Tibial nerve (tissue), 4 donors: ENCODE measurements around the gene MPHOSPH10. TPM values are rescaled to one million over a fixed set of nuclear protein-coding genes. Genes with fewer than 3 reads are reported as not detected.

Experiments
- DNase-seq, 2 donors: peaks; one replicate each; pipeline ENCODE4 v3.0.0-alpha.2; 2019; ENCODE audit warnings: low spot score in 2 of 2
- H3K27ac ChIP-seq, 4 donors: fragments of 200-600 bp; sonication (generic) in 3 of 4; one replicate each; pipeline ENCODE4 v1.5.1; 2017 to 2019; ENCODE audit warnings: mild to moderate bottlenecking in 1 of 4
- H3K27me3 ChIP-seq, 2 donors: fragments of 200-600 bp; sonication (generic) in 1 of 2; one replicate each; pipeline versions ENCODE4 v1.5.1 to v1.6.0; 2017 to 2019
- H3K36me3 ChIP-seq, 3 donors: fragments of 200-600 bp; sonication (generic); one replicate each; pipeline ENCODE4 v1.5.1; 2018 to 2019
- H3K4me1 ChIP-seq, 4 donors: fragments of 200-600 bp; sonication (generic) in 3 of 4; one replicate each; pipeline ENCODE4 v1.5.1; 2017 to 2019
- H3K4me3 ChIP-seq, 4 donors: fragments of 200-600 bp; sonication (generic) in 3 of 4; one replicate each; pipeline ENCODE4 v1.5.1; 2017 to 2019; ENCODE audit warnings: mild to moderate bottlenecking in 1 of 4, moderate library complexity in 1 of 4
- H3K9me3 ChIP-seq, 4 donors: fragments of 200-600 bp; sonication (generic) in 3 of 4; one replicate each; pipeline ENCODE4 v1.5.1; 2017 to 2019
- CTCF ChIP-seq, 5 experiments: fragments of 200-600 bp in 3 of 5; fragments of 450-650 bp in 2 of 5; sonication (generic) in 3 of 5; IDR thresholded peaks; one replicate each; pipeline ENCODE4 v1.5.1; 2016 to 2019; ENCODE audit warnings: antibody characterized with exemption in 5 of 5, mild to moderate bottlenecking in 3 of 5, moderate library complexity in 2 of 5
- EP300 ChIP-seq, 2 donors: sonication (generic); formaldehyde crosslinking; IDR thresholded peaks; one replicate each; pipeline ENCODE4 v1.6.1; 2017; ENCODE audit warnings: antibody characterized with exemption in 2 of 2, mild to moderate bottlenecking in 1 of 2
- POLR2A ChIP-seq, 2 donors: fragments of 450-650 bp; IDR thresholded peaks; one replicate each; pipeline ENCODE4 v1.6.1; 2017; ENCODE audit warnings: antibody characterized with exemption in 2 of 2, mild to moderate bottlenecking in 2 of 2, moderate library complexity in 2 of 2
- WGBS, 2 donors: methylation state at CpG; one replicate each; pipeline ENCODE4 v1.1.5; 2018; 5-methylcytosine and 5-hydroxymethylcytosine counted together
- total RNA-seq, 4 donors: library from RNA; depleted of rRNA; stranded (reverse); fragments of >200 nt; gene quantifications; one replicate each; pipeline ENCODE4 v1.1.0, GENCODE V29; 2016

Gene MPHOSPH10
- total RNA-seq, 4 donors from 2014 or later: 15.3 to 30.8 (median 16.6) TPM

GRCh38 chr2:71108091-71108490, 22.3 kb upstream of the MPHOSPH10 start:
- Histone ChIP-seq H3K36me3 (peaks cover 0 to 35% (median 0%) of the 10 kb centered on the region in 3 donors), H3K4me3 (no peak overlapping the region), H3K9me3 (no peaks in the 10 kb centered on the region), H3K4me1 (no peaks in the 10 kb centered on the region), H3K27ac (no peak overlapping the region), H3K27me3 (no peaks in the 10 kb centered on the region)
- no peak for TF ChIP-seq CTCF (IDR thresholded peaks at IDR 0.05)
- no peak for TF ChIP-seq EP300 (IDR thresholded peaks at IDR 0.05)
- TF ChIP-seq POLR2A (IDR thresholded peaks at IDR 0.05): no peak
- DNase-seq: no peak
- WGBS, 2 donors: 86 to 91% methylated on average over 2 of the region's 2 CpGs

- Histone ChIP-seq H3K4me1 (no peaks in the 10 kb centered on the region), H3K36me3 (peaks cover 0 to 81% (median 0%) of the 10 kb centered on the region in 3 donors), H3K9me3 (no peaks in the 10 kb centered on the region), H3K4me3 (no peak overlapping the region), H3K27me3 (no peaks in the 10 kb centered on the region), H3K27ac (no peak overlapping the region)
- no peak for TF ChIP-seq EP300 (IDR thresholded peaks at IDR 0.05)
- TF ChIP-seq CTCF (IDR thresholded peaks at IDR 0.05): no peak
- 91 to 92% methylated on average over 1 of the region's 1 CpG for WGBS, 2 donors
- no peak for DNase-seq
These were observed 16.6 kb upstream of the MPHOSPH10 start for GRCh38 chr2:71113843-71114242.

- Histone ChIP-seq H3K36me3 (peaks cover 0 to 91% (median 0%) of the 10 kb centered on the region in 3 donors), H3K4me3 (no peak overlapping the region), H3K9me3 (no peaks in the 10 kb centered on the region), H3K4me1 (no peaks in the 10 kb centered on the region), H3K27me3 (no peaks in the 10 kb centered on the region), H3K27ac (no peak overlapping the region)
- no peak for TF ChIP-seq EP300 (IDR thresholded peaks at IDR 0.05)
- no peak for TF ChIP-seq POLR2A (IDR thresholded peaks at IDR 0.05)
- TF ChIP-seq CTCF (IDR thresholded peaks at IDR 0.05): no peak
- DNase-seq: no peak
These were observed 13.4 kb upstream of the MPHOSPH10 start for GRCh38 chr2:71117063-71117462.

DNA sequence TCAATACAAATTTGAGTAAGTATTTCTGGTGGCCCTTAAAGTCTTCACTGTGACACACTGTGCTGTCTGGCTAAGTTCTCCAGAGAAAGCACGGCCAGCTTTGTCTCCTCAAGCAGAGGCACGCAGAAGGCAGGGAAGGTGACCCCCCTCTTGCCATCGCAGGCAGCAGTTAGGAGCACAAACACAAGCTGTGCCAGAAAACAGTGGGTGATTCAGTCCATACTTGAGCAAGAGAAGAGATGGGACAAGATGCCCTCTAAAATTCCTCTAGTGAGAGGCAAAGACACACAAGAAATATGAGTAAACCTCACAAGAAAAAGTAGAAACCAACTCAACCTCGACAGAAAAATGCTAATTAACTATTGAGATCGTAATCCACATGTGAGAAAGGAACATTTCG, 10.2 kb upstream of the MPHOSPH10 start:
- Histone ChIP-seq H3K4me1 (no peaks in the 10 kb centered on the region), H3K36me3 (peaks cover 0 to 80% (median 0%) of the 10 kb centered on the region in 3 donors), H3K4me3 (no peak overlapping the region), H3K27me3 (no peaks in the 10 kb centered on the region), H3K27ac (no peak overlapping the region), H3K9me3 (no peaks in the 10 kb centered on the region)
- 85 to 92% methylated on average over 6 of the region's 6 CpGs for WGBS, 2 donors
- DNase-seq: no peak
- TF ChIP-seq POLR2A (IDR thresholded peaks at IDR 0.05) (no peak), EP300 (IDR thresholded peaks at IDR 0.05) (no peak), CTCF (IDR thresholded peaks at IDR 0.05) (no peak)

- H3K4me3 ChIP-seq: no peak overlapping the region
- no peaks in the 10 kb centered on the region for H3K27me3 ChIP-seq
- H3K36me3 ChIP-seq: peaks cover 0 to 70% (median 0%) of the 10 kb centered on the region in 3 donors
- WGBS, 2 donors: 94 to 100% methylated on average over 1 of the region's 1 CpG
- TF ChIP-seq EP300 (IDR thresholded peaks at IDR 0.05) (no peak), CTCF (IDR thresholded peaks at IDR 0.05) (no peak), POLR2A (IDR thresholded peaks at IDR 0.05) (no peak)
- DNase-seq: no peak
- no peaks in the 10 kb centered on the region for H3K9me3 ChIP-seq
- H3K4me1 ChIP-seq: peaks cover 0 to under 1% (median 0%) of the 10 kb centered on the region in 4 donors
- no peak overlapping the region for H3K27ac ChIP-seq
These were observed 9.0 kb upstream of the MPHOSPH10 start for GRCh38 chr2:71121479-71121878.
